Urinary bladder (tissue), 4 donors: ENCODE data around the gene ACADS. TPM values are rescaled to one million over a fixed set of nuclear protein-coding genes. Genes with fewer than 3 reads are reported as not detected.

Source experiments
- DNase-seq: peaks from one replicate; pipeline ENCODE4 v3.0.0-alpha.2; 2015; ENCODE audit errors: extremely low spot score
- H3K27ac ChIP-seq: one replicate; pipeline ENCODE4 v1.5.1; 2013; ENCODE audit warnings: low read depth, mild to moderate bottlenecking, moderate library complexity
- H3K36me3 ChIP-seq: one replicate; pipeline ENCODE4 v1.6.1; 2013; ENCODE audit warnings: mild to moderate bottlenecking, moderate library complexity; ENCODE audit not compliant: insufficient read depth
- H3K4me1 ChIP-seq: one replicate; pipeline ENCODE4 v1.6.1; 2013; ENCODE audit warnings: mild to moderate bottlenecking, moderate library complexity; ENCODE audit not compliant: insufficient read depth
- H3K4me3 ChIP-seq: one replicate; pipeline ENCODE4 v1.5.1; 2013; ENCODE audit warnings: low read depth, low read length
- WGBS: extraction: QIAGEN DNeasy Blood & Tissue Kit; methylation state at CpG from one replicate; pipeline ENCODE4 v1.1.7; 2013; 5-methylcytosine and 5-hydroxymethylcytosine counted together
- polyA plus RNA-seq: library from polyadenylated mRNA; stranded (reverse); fragments of 200-250 nt; gene quantifications from one replicate; pipeline ENCODE4 v1.2.3, GENCODE V29; 2013
- total RNA-seq: library from RNA; depleted of rRNA; stranded (reverse); fragments of >200 nt; gene quantifications from one replicate; pipeline ENCODE4 v1.2.3, GENCODE V29; 2014
- donor health status: healthy with polysubstance abuse.
- donor health status: healthy.

Gene ACADS
- total and polyA plus RNA-seq, 2 donors: 6.7 to 35.6 TPM

DNA sequence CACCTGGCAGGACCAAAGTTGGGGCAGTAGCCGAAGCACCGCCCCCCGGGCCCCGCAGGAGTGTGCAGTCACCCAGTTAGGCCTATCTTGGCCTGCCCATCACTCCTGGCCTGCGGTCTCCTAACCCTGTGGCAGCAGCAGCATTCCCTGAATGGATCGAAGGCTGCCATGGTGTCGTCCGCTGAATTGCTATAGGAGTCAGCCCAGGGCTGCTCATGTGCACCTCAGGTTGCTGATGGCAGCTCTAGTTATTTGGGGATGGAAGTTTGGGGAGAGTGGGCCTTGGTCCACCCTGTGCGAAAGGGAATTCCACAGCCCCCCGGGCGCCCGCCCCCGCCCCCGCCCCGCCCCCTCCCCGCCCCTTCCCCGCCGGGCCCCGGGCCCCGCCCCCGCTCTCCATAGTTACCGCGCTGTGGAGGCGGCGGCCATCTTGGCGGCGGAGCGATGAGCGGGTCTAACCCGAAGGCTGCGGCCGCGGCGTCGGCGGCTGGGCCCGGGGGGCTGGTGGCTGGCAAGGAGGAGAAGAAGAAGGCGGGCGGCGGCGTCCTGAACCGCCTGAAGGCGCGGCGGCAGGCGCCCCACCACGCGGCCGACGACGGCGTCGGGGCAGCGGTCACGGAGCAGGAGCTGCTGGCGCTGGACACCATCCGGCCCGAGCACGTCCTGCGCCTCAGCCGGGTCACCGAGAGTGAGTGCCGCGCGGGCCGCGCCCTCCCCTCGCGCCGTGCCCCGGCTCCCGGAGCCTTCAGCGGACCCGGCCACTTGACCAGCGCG lies 15.4 kb upstream of the ACADS start, which contains the start of gene UNC119B:
Gene UNC119B, plus strand, starts transcription at position 428 of the 774 bp plus-strand sequence. Its CDS starts 17 bp downstream, at position 445.
- WGBS: under 1% methylated on average over 76 of the region's 76 CpGs

DNA sequence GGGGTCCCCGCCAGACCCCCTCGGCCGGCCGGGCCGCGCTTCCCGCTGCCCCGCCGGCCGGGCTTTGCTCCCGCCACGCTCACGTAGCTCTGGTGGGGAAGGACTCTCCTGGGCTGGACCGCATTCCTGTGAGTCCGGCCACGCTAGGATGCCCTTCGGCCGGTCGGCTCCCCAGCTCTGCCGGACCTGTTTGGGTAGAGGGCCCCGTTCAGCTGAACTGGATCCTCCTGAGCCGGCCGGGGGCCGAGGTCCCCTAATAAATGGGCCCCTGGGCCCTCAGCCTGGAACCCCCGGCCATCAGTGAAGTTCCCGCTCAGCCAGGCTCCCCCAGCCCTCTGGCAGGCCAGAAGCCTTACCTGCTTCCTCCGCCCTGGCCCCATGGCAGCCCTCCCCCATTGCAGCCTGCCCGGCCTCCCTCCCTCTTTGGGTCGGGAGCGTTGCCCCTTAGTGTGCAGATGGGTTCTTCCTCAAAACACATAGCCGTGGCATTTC lies 14.8 kb upstream of the ACADS start:
- WGBS: under 1% methylated on average over 31 of the region's 31 CpGs
- Histone ChIP-seq H3K36me3 (no peaks in the 10 kb centered on the region), H3K4me1 (no peaks in the 10 kb centered on the region), H3K4me3 (peak overlapping the region; percentile 93), H3K27ac (peak overlapping the region; percentile 74)
- no peak for DNase-seq

More for the DNA sequence above, 15.4 kb upstream of the ACADS start, which contains the start of gene UNC119B:
- peak within 1 kb of the TSS; percentile 93 for H3K4me3 ChIP-seq
- no peak for DNase-seq
- H3K4me1 ChIP-seq: no peaks in the 10 kb centered on the region
- H3K36me3 ChIP-seq: no peaks in the 10 kb centered on the region
- H3K27ac ChIP-seq: peak within 1 kb of the TSS; percentile 74

DNA sequence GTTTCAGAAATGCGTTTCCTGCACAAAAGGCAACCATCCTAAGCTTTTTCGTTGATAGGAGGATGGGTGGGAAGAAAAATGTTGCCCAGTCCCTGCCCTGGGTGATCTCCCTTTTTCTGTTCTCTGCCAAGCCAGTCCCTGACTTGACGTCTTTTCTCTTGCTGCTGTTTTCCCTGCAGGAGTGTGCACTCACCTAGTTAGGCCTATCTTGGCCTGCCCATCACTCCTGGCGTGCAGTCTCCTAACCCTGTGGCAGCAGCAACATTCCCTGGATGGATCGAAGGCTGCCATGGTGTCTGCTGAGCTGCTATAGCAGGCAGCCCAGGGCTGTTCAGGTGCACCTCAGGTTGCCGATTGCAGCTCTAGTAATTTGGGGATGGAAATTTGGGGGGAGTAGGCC lies 14.2 kb upstream of the ACADS start:
- Histone ChIP-seq H3K4me3 (peak overlapping the region; percentile 93), H3K27ac (no peak overlapping the region), H3K4me1 (no peaks in the 10 kb centered on the region), H3K36me3 (no peaks in the 10 kb centered on the region)
- DNase-seq: no peak
- WGBS: 31% methylated on average over 6 of the region's 6 CpGs

DNA sequence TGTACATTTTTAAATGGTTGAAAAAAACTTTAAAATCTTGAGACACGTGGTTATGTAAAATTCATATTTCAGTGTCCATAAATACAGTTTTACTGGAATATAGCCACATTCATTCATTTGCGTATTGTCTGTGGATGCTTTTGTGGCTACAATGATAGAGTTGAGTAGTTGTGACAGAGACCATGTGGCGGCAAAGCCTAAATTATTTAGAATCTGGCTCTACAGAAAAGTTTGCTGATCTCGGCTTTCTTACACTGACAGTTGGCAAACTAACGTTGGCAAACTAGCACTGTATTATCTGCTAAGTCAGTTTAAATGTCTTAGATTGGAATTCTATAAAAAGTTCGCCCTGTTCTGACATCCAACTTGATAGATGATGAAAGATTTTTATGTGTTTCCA lies 13.0 kb upstream of the ACADS start:
- no peak for DNase-seq
- H3K4me1 ChIP-seq: no peaks in the 10 kb centered on the region
- no peak overlapping the region for H3K4me3 ChIP-seq
- 60% methylated on average over 6 of the region's 6 CpGs for WGBS
- no peak overlapping the region for H3K27ac ChIP-seq
- H3K36me3 ChIP-seq: no peaks in the 10 kb centered on the region

DNA sequence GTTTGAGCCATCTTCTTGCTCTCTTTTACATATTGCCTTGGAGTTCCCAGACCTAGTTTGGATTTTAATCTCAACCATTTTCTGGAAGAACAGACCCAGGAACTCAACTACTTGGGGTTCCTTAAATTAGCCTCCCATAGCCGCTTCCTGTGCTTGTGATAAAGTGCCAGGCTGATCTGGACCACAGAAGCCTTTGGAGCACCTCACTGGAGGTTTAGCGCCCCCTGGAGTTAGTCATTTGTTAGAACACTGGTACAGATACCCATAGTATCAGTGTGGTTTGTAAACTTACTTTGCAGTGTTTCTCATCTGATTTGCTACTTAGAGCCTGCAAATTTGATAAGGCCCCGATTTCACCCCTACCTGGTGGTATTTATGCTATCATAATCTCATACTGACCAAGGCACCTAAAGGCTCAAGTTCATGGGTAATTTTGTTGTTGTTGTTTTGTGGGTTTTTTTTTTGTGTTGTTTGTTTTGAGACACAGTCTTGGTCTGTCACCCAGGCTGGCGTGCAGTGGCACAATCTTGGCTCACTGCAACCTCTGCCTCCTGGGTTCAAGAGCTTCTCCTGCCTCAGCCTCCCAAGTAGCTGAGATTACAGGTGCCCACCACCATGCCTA lies 11.7 kb upstream of the ACADS start:
- no peak overlapping the region for H3K4me3 ChIP-seq
- peak; percentile 63 for DNase-seq
- no peaks in the 10 kb centered on the region for H3K4me1 ChIP-seq
- no peak overlapping the region for H3K27ac ChIP-seq
- WGBS: 21% methylated on average over 4 of the region's 4 CpGs
- no peaks in the 10 kb centered on the region for H3K36me3 ChIP-seq

DNA sequence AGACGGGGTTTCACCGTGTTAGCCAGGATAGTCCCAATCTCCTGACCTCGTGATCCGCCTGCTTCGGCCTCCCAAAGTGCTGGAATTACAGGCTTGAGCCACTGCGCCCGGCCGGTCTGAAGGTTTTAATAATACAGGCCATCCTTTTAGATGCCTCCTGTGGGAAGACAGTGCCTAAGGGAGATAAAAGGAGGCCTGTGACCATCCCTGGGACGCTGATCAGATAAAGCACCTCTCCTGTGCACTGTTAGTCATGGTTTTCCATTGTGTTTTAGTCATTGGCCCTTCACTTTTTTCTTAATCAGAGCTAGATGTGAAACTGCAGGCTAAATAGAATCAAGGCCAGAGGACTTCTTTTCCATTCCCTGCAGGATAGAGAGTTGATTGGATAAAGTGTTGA lies 7.6 kb upstream of the ACADS start:
- WGBS: 95% methylated on average over 9 of the region's 9 CpGs
- peaks cover 4% of the 10 kb centered on the region for H3K36me3 ChIP-seq
- no peaks in the 10 kb centered on the region for H3K4me1 ChIP-seq
- no peak overlapping the region for H3K27ac ChIP-seq
- H3K4me3 ChIP-seq: no peak overlapping the region
- no peak for DNase-seq

DNA sequence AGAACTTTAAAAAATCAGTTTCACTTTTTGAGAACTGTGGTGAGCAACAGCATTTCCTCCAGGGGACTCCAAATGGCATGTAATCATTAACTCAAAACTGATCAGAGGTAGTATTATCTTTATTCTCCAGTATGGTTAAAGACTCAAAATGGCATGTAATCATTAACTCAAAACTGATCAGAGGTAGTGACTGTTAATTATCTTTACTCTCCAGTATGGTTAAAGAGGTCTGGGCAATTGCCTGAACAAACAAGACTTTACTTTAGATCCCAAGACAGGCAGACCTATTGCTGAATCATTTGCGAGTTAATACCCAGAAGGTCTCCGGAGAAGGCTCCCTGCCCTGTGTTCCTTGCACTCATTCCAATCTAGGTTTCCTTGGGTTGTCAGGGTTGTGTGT lies 6.6 kb upstream of the ACADS start:
- Histone ChIP-seq H3K4me3 (no peak overlapping the region), H3K27ac (no peak overlapping the region), H3K36me3 (peaks cover 6% of the 10 kb centered on the region), H3K4me1 (no peaks in the 10 kb centered on the region)
- DNase-seq: no peak
- 96% methylated on average over 2 of the region's 2 CpGs for WGBS

DNA sequence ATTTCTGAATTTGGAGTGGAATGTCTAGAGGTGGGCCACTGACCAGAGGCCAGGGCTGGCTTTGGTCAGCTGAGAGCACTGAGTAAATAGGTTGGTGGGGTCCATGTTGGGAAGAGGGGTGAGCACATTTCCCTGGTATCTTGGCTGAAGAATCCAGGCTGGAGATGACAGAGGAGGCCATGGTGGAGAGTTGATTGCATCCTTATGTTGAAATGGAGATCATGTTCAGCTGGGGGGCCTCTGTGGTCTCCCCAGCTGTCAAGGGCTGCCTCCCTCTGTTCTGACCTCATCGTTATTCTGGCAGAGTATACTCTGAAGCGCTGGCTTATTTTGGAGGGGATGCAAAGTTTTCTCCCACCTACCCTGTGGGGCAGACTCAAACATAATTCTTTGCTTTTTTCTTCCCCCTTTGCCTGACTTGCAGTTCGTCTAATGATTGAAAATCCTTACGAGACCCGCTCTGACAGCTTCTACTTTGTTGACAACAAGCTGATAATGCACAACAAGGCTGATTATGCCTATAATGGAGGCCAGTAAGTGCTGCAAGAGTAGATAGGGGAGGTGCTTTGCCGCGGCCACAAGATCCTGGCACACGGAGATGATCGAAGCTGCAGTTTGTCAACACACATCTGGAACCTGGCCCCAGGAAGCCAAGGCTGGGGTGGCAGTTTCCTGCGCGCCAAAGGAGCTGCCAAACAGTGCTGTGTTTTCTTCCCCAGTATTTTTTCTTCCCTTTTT lies 6.0 kb upstream of the ACADS start:
- no peak for DNase-seq
- 87% methylated on average over 11 of the region's 11 CpGs for WGBS
- peaks cover 6% of the 10 kb centered on the region for H3K36me3 ChIP-seq
- H3K4me1 ChIP-seq: no peaks in the 10 kb centered on the region
- H3K4me3 ChIP-seq: no peak overlapping the region
- no peak overlapping the region for H3K27ac ChIP-seq

DNA sequence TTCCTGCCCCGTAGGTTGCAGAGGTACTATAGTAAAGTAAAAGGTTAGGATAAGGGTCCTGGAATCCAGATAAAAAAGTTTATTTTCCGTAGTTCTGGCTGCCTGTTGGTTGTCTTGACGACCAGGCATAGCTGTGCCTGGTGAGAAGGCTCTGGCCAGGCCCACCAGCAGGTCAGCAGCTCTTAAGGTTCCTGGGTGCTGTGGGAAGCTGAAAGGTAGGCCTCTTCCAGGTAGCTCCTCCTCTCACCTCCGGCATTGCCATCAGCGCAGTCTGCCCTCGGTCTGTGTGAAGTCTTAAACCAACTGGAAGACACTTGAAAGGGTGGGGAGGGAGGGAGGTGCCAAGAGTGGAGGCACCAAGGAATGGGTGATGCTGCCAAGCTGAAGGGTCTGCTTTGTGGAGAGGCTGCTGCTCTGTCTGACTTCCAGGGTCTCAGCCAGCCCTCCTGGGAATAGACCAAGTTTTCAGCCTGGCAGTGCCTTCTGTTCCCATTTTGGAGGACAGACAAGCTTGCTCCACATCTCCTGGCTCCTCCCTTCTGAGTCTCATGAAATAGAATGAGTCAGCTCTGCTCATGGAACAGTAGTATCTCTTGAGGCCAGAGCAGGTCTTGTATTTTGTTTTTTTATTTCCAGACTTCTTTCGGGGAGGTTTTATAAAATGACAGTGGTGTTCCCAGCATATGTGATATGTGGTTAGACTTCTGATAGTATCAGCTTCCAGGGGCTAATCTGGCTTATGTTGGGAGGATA lies 5.2 kb upstream of the ACADS start:
- 80% methylated on average over 7 of the region's 7 CpGs for WGBS
- no peaks in the 10 kb centered on the region for H3K4me1 ChIP-seq
- H3K27ac ChIP-seq: no peak overlapping the region
- H3K4me3 ChIP-seq: no peak overlapping the region
- peaks cover 6% of the 10 kb centered on the region for H3K36me3 ChIP-seq
- no peak for DNase-seq

DNA sequence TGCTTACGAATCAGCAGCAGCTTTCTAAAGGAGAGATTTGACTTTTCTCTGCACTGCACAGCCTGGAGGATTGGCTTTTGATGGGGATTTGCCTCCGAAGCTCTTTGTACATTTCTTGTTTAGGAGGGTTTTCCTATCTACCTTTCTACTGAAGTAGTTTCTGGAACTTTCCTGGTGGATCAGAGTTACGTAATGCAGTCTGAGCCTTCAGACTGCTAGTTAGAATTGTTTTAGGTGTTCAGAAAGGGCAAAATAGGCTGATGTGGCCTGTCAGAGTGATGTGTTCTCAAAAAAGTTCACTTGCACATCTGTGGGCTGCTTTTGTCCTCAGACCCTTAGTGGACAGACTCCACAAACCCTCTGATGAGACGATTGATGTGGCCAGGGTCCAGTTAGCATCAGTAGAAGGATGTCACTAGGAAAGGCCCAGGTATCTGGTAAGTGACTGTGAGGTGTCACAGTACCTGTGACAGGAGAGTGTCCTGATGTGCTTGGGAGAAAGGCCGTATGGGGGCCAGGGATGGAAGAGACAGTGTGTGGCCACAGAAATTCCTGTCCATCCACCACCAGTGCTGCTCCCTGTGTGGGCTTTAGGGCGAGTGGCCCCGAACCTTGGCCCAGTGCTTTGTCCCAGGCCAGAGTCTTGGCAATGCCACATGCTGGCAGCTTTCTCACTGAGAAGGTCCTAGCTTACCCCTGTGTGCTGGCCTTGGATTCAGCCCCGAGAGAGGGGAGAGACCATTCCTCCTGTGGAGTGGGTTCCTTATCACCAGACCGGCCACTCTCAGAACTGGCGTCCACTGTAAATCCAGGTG lies 4.4 kb upstream of the ACADS start:
- DNase-seq: no peak

DNA sequence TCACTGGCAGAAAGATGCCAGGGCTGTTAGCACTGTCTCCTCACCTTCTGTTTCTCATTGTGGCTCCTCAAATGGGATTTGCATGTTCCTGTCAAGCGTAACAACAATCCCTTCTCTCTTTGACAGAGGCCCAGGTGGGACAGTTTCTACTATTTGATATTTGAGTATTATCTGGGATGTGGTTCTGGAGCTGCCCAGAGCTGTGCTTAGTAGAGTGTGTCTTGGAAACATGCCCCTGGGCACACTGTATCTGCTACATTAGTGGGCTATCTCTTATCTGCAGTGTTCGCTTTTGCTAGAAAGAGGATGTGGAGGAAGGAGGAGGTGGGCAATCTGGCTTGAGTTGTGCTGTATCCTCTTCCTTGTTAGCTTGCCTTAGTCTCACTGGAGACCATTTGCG lies 3.8 kb upstream of the ACADS start:
- 91% methylated on average over 3 of the region's 3 CpGs for WGBS
- Histone ChIP-seq H3K4me1 (no peaks in the 10 kb centered on the region), H3K27ac (no peak overlapping the region), H3K36me3 (peaks cover 6% of the 10 kb centered on the region), H3K4me3 (no peak overlapping the region)
- no peak for DNase-seq

More for the DNA sequence above, 4.4 kb upstream of the ACADS start:
- Histone ChIP-seq H3K4me3 (no peak overlapping the region), H3K27ac (no peak overlapping the region), H3K4me1 (no peaks in the 10 kb centered on the region), H3K36me3 (peaks cover 6% of the 10 kb centered on the region)
- WGBS: 93% methylated on average over 10 of the region's 10 CpGs

DNA sequence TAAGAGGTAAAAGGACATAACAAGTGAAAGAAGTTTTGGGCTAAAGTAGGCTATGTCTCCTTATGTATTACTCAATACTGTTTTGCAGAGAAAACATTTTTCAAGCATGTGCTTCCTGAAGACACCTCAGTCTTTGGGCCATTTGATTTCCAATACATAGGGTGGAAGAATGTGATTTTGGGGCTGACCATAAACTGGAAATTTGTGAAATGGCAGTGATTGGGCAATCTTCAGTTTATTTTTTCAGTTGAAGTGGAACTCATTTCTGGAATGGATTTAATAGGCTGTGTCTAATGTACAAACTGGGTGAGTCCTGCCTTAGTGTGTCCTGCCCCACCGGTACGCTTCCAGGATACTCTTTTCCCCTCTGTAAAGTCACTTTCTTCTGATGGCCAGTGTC lies 2.8 kb upstream of the ACADS start:
- Histone ChIP-seq H3K36me3 (peaks cover 6% of the 10 kb centered on the region), H3K4me1 (no peaks in the 10 kb centered on the region), H3K4me3 (no peak overlapping the region), H3K27ac (no peak overlapping the region)
- WGBS: 95% methylated on average over 2 of the region's 2 CpGs
- no peak for DNase-seq
